Transverse colon (tissue), 4 donors: ENCODE results near the gene PSAP. TPM values are rescaled to one million over a fixed set of nuclear protein-coding genes. Genes with fewer than 3 reads are reported as not detected.

Experiments used
- DNase-seq: peaks from one replicate; pipeline ENCODE4 v3.0.0-alpha.2; 2019
- H3K27ac ChIP-seq, 4 donors: fragments of 200-600 bp; sonication (generic); 2 replicates each; pipeline ENCODE4 v1.5.1; 2016 to 2018; ENCODE audit warnings: inconsistent platforms in 4 of 4
- H3K27me3 ChIP-seq: fragments of 200-600 bp; sonication (generic); 2 replicates; pipeline ENCODE4 v1.5.1; 2017; ENCODE audit warnings: inconsistent platforms
- H3K36me3 ChIP-seq, 4 donors: fragments of 200-600 bp; sonication (generic); 2 replicates each; pipeline ENCODE4 v1.5.1; 2017 to 2019; ENCODE audit warnings: inconsistent platforms in 4 of 4
- H3K4me1 ChIP-seq, 4 donors: fragments of 200-600 bp; sonication (generic); 2 replicates each; pipeline ENCODE4 v1.5.1; 2017 to 2020; ENCODE audit warnings: inconsistent platforms in 4 of 4
- H3K4me3 ChIP-seq, 4 donors: fragments of 200-600 bp; sonication (generic); 1 replicate in 1 of 4; 2 replicates in 3 of 4; pipeline versions ENCODE4 v1.5.1 to v1.6.1; 2017 to 2019; ENCODE audit warnings: inconsistent platforms in 4 of 4
- H3K9me3 ChIP-seq, 2 donors: fragments of 200-600 bp; sonication (generic); 2 replicates each; pipeline ENCODE4 v1.5.1; 2017 to 2019; ENCODE audit warnings: inconsistent platforms in 2 of 2
- EP300 ChIP-seq: sonication (generic); formaldehyde crosslinking; IDR thresholded peaks from one replicate; pipeline ENCODE4 v1.6.1; 2017; ENCODE audit warnings: antibody characterized with exemption, low read depth
- POLR2A ChIP-seq: fragments of 450-650 bp; IDR thresholded peaks from one replicate; pipeline ENCODE4 v1.6.1; 2016; ENCODE audit warnings: antibody characterized with exemption, mild to moderate bottlenecking, moderate library complexity
- POLR2AphosphoS5 ChIP-seq, 3 donors: sonication (generic); formaldehyde crosslinking; IDR thresholded peaks; one replicate each; pipeline ENCODE4 v1.6.1; 2016; ENCODE audit warnings: antibody characterized with exemption in 3 of 3
- WGBS, 2 donors: methylation state at CpG; one replicate each; pipeline ENCODE4 v1.1.5; 2018; ENCODE audit warnings: low coverage in 1 of 2; 5-methylcytosine and 5-hydroxymethylcytosine counted together
- in situ Hi-C, 4 donors: fragments of 200-750 bp; cut with MboI; loops; one replicate each; pipeline versions ENCODE4 v1.15.0 to v1.15.1; 2017; ENCODE audit warnings: low sequenced_read_pairs in 3 of 4, low pct_ligation_motif_present in 1 of 4, low pct_unique_long_range_greater_than_20kb in 1 of 4
- intact Hi-C: fragments of 100-400 bp; cut with DNase I; formaldehyde crosslinking; loops from one replicate; pipeline ENCODE4 v1.15.1; 2023; ENCODE audit warnings: low total_unique reads
- total RNA-seq, 4 donors: library from RNA; depleted of rRNA; stranded (reverse); fragments of >200 nt; gene quantifications; one replicate each; pipeline ENCODE4 v1.1.0, GENCODE V29; 2016
- TF ChIP-seq, protein P1 (sequence below), 5 experiments: fragments of 200-600 bp in 3 of 5; fragments of 450-650 bp in 2 of 5; sonication (generic) in 3 of 5; IDR thresholded peaks; 1 replicate in 2 of 5; 2 replicates in 3 of 5; pipeline ENCODE4 v1.5.1; 2016 to 2017; ENCODE audit warnings: antibody characterized with exemption in 5 of 5, inconsistent platforms in 3 of 5, mild to moderate bottlenecking in 2 of 5, moderate library complexity in 1 of 5

Gene PSAP
- total RNA-seq, 4 donors from 2014 or later: 383 to 667 (median 478) TPM

DNA sequence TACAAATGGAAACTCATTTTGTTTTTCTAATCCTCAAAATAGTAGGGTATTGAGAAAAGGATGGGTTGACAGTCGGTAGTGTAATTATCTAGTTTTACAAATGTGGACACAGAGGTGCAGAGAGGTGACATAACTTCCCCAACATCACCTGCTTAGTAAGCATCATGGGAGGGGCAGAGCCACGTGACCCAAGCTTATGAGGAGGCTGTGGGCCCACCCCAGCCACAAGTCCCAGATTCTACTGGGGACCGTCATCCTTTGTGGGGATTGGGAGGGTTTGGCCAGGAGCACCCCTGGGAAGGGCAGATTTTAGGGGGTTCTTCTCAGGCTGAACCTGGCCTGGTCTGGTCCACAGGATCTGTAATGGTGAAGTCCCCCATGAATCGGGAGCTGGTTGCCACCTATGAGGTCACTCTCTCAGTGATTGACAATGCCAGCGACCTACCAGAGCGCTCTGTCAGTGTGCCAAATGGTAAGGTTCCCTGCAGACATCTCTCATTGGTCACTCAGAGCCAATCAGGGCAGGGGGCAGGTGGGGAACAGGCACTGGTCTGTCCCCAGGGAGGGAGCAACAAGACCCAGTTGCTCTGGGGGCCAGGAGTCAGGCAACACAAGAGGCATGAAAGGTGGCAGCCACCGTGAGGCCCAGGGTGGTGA is 54.2 kb downstream of the PSAP start:
- in situ Hi-C loops (no loop called here), intact Hi-C loops (no loop called here)
- WGBS, 2 donors: 79 to 89% methylated on average over 1 to 7 of the region's 7 CpGs
- Histone ChIP-seq H3K4me3 (no peak overlapping the region), H3K4me1 (peaks cover 0 to 6% (median 0%) of the 10 kb centered on the region in 4 donors), H3K36me3 (no peaks in the 10 kb centered on the region), H3K9me3 (no peaks in the 10 kb centered on the region), H3K27me3 (no peaks in the 10 kb centered on the region), H3K27ac (no peak overlapping the region)
- DNase-seq: no peak
- TF ChIP-seq POLR2A: no peak
- no peak for TF ChIP-seq EP300
- TF ChIP-seq, protein P1, sequence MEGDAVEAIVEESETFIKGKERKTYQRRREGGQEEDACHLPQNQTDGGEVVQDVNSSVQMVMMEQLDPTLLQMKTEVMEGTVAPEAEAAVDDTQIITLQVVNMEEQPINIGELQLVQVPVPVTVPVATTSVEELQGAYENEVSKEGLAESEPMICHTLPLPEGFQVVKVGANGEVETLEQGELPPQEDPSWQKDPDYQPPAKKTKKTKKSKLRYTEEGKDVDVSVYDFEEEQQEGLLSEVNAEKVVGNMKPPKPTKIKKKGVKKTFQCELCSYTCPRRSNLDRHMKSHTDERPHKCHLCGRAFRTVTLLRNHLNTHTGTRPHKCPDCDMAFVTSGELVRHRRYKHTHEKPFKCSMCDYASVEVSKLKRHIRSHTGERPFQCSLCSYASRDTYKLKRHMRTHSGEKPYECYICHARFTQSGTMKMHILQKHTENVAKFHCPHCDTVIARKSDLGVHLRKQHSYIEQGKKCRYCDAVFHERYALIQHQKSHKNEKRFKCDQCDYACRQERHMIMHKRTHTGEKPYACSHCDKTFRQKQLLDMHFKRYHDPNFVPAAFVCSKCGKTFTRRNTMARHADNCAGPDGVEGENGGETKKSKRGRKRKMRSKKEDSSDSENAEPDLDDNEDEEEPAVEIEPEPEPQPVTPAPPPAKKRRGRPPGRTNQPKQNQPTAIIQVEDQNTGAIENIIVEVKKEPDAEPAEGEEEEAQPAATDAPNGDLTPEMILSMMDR (IDR thresholded peaks at IDR 0.05): no peak
- TF ChIP-seq POLR2AphosphoS5 (IDR thresholded peaks at IDR 0.05): no peak

GRCh38 chr10:71795248-71795647 is 55.8 kb downstream of the PSAP start:
- 18 to 33% methylated on average over 1 to 2 of the region's 2 CpGs for WGBS, 2 donors
- TF ChIP-seq, protein P1 (IDR thresholded peaks at IDR 0.05): no peak
- no peak for TF ChIP-seq POLR2AphosphoS5 (IDR thresholded peaks at IDR 0.05)
- TF ChIP-seq EP300: no peak
- no peak for TF ChIP-seq POLR2A
- Histone ChIP-seq H3K9me3 (no peaks in the 10 kb centered on the region), H3K36me3 (no peaks in the 10 kb centered on the region), H3K27me3 (no peaks in the 10 kb centered on the region), H3K4me1 (peaks cover 0 to 4% (median 0%) of the 10 kb centered on the region in 4 donors), H3K4me3 (no peak overlapping the region), H3K27ac (no peak overlapping the region)
- in situ Hi-C loops (no loop called here), intact Hi-C loops (no loop called here)
- no peak for DNase-seq

DNA sequence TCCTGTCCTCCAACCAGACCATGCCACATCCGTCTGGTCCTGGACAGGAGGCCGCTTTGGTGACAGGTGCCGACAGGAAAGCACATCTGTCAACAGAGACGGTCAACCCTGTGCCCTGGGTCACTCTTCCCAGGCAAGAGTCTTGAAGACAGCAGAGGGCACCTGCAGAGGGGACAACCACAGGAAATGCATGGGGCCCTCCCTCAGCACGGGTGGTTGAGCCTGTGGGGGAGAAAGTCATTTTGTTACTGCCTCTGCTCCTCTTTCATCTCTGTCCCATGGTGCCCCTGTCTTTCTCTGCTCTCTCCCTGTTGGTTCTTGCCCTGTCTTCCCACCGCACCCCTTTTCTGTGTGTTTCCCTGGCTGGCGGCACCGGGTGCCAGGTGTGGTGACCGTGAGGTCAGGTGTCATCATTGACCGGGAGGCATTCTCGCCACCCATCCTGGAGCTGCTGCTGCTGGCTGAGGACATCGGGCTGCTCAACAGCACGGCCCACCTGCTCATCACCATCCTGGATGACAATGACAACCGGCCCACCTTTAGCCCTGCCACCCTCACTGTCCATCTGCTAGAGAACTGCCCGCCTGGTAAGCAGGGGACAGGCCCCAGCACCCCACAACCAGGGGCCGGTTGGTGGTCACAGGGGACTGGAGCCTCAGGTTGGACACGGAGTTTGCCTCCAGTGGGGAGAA is 60.2 kb downstream of the PSAP start:
- H3K4me3 ChIP-seq: no peak overlapping the region
- no peak for DNase-seq
- no peaks in the 10 kb centered on the region for H3K4me1 ChIP-seq
- WGBS, 2 donors: 80% methylated on average over 17 of the region's 17 CpGs; no CpG with 5 or more reads in 1 of the 2 donors
- no peaks in the 10 kb centered on the region for H3K9me3 ChIP-seq
- no peak for TF ChIP-seq EP300
- TF ChIP-seq POLR2A: no peak
- no peak overlapping the region for H3K27ac ChIP-seq
- intact Hi-C loops (no loop called here), in situ Hi-C loops (no loop called here)
- no peaks in the 10 kb centered on the region for H3K27me3 ChIP-seq
- no peaks in the 10 kb centered on the region for H3K36me3 ChIP-seq

DNA sequence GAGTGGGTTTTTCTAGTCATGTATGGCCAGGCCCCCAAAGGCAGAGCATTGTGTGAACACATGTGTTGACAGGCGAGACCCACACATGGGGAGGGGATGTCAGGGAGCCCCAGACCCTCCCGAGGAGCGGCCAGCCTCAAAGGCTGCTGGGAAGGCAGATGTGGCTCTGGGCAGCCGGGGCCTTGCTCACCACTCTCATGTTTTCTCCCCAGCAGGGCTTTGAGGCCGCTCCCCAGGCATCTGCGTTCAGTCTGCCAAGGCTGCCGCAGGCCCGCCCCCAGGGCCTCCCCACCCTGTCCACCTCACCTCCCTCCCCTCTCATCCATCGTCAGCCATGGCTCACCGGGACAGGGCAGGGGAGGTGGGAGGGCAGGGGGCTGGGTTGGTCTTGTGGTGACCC is 61.2 kb downstream of the PSAP start:
- H3K9me3 ChIP-seq: no peaks in the 10 kb centered on the region
- no peaks in the 10 kb centered on the region for H3K36me3 ChIP-seq
- intact Hi-C loops: loop anchor here (5.0 kb wide), 1 partner anchor 1377 kb away; the partner anchor contains the start of genes ECD and FAM149B1
- TF ChIP-seq POLR2AphosphoS5 (IDR thresholded peaks at IDR 0.05) (no peak), EP300 (no peak), POLR2A (no peak)
- TF ChIP-seq, protein P1 (IDR thresholded peaks at IDR 0.05): no peak
- H3K4me1 ChIP-seq: no peaks in the 10 kb centered on the region
- no peak for DNase-seq
- H3K27ac ChIP-seq: no peak overlapping the region
- no peaks in the 10 kb centered on the region for H3K27me3 ChIP-seq
- in situ Hi-C loops: no loop called here
- H3K4me3 ChIP-seq: no peak overlapping the region
- WGBS, 2 donors: 87% methylated on average over 8 of the region's 10 CpGs; no CpG with 5 or more reads in 1 of the 2 donors
